GM12875 (cell line): ENCODE results near the gene BACE1-AS.

Experiments used
- H3K4me3 ChIP-seq: one replicate; pipeline ENCODE4 v1.5.1; 2011; ENCODE audit warnings: low read depth, low read length, control low read depth
- TF ChIP-seq, protein P1 (sequence below): IDR thresholded peaks from 2 replicates; pipeline ENCODE4 v1.5.1; 2011; ENCODE audit warnings: low read depth, mild to moderate bottlenecking, control low read depth, inconsistent platforms, low read length, moderate library complexity, borderline replicate concordance; ENCODE audit not compliant: insufficient read depth

The BACE1-AS gene

DNA sequence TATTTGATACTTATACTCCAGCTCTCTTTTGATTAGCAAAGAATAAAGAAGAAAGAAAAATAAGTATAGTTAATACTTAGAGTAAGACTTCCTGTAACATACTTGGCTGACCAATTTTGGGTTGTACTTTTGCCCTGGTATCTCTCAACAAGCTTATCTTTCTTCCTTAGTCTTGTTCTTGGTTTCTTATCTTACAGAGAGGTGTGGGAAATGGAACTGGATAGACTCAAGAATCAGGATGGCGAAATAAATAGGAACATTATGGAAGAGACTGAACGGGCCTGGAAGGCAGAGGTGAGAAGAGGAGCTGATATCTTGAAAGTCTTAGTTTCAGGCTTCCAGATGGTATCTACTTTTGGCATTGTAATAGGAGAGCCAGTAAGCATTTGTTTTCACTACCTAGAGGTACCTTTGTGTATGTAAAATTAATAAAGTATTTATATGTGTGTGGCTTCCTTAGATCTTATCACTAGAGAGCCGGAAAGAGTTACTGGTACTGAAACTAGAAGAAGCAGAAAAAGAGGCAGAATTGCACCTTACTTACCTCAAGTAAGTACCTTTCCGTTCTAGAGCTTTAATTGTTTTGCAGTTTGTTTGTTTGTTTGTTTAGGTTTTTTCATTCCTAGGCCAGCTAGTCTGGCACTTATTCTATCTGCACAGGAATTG, 11.3 kb upstream of the BACE1-AS start:
- TF ChIP-seq, protein P1, sequence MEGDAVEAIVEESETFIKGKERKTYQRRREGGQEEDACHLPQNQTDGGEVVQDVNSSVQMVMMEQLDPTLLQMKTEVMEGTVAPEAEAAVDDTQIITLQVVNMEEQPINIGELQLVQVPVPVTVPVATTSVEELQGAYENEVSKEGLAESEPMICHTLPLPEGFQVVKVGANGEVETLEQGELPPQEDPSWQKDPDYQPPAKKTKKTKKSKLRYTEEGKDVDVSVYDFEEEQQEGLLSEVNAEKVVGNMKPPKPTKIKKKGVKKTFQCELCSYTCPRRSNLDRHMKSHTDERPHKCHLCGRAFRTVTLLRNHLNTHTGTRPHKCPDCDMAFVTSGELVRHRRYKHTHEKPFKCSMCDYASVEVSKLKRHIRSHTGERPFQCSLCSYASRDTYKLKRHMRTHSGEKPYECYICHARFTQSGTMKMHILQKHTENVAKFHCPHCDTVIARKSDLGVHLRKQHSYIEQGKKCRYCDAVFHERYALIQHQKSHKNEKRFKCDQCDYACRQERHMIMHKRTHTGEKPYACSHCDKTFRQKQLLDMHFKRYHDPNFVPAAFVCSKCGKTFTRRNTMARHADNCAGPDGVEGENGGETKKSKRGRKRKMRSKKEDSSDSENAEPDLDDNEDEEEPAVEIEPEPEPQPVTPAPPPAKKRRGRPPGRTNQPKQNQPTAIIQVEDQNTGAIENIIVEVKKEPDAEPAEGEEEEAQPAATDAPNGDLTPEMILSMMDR: no peak

DNA sequence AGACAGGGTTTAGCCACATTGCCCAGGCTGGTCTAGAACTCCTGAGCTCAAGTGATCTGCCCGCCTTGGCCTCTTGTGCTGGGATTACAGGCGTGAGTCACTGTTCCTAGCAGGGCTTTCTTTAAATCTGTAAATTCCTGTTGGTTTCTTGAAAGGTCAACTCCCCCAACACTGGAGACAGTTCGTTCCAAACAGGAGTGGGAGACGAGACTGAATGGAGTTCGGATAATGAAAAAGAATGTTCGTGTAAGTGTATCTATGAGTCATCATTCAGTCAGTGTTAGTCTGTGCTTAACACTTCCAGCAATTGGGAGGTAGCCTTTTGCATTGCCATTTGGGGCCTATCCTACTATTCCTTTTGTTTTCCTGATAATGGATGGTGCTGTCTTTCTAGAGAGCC, 10.0 kb upstream of the BACE1-AS start:
- no peak overlapping the region for H3K4me3 ChIP-seq
- TF ChIP-seq, protein P1: no peak

More for the DNA sequence above, 11.3 kb upstream of the BACE1-AS start:
- H3K4me3 ChIP-seq: no peak overlapping the region

DNA sequence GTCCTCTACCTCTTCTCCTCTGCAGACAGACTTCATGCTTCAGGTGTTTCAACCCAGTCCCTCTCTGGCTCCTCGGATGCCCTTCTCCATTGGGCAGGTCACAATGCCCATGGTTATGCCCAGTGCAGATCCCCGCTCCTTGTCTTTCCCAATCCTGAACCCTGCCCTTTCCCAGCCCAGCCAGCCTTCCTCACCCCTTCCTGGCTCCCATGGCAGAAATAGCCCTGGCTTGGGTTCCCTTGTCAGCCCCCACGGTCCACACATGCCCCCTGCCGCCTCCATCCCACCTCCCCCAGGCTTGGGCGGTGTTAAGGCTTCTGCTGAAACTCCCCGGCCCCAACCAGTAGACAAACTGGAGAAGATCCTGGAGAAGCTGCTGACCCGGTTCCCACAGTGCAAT, 9.3 kb upstream of the BACE1-AS start:
- TF ChIP-seq, protein P1: no peak
- no peak overlapping the region for H3K4me3 ChIP-seq

DNA sequence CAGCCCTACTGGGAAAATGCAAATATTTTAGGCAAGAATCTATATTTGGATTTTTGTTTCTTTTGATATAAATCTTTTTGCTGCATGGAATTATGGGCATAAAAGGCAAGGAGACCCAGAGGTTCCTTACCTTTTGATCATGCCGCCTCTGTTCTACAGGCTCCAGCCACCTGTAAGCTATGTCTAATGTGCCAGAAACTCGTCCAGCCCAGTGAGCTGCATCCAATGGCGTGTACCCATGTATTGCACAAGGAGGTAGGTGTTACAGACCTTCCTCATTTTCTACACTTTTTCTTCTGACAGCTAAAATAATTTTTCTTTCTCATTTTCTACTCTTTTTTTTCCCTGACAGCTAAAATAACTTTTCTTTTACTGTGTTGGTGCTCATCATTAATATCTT, 8.2 kb upstream of the BACE1-AS start:
- TF ChIP-seq, protein P1: no peak

DNA sequence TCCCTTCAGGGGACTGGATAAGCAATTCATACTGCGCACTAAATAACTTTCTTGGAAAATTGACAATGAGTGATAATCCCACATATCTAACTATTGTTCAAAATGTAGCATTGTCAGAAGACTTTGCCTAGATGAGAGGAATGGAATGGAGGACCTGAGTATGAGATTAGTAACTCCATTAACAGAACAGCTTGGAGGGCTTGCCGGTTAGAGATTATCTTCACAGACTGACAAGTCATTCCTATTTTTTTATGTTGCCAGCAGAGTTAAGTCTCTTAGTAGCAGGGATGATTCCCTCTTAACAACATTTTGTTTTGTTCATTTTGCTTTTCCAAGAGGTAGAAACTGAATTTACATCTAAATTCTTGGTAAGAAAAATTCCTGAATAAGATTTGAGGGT, 7.1 kb upstream of the BACE1-AS start:
- TF ChIP-seq, protein P1: no peak

More for the DNA sequence above, 8.2 kb upstream of the BACE1-AS start:
- no peak overlapping the region for H3K4me3 ChIP-seq

DNA sequence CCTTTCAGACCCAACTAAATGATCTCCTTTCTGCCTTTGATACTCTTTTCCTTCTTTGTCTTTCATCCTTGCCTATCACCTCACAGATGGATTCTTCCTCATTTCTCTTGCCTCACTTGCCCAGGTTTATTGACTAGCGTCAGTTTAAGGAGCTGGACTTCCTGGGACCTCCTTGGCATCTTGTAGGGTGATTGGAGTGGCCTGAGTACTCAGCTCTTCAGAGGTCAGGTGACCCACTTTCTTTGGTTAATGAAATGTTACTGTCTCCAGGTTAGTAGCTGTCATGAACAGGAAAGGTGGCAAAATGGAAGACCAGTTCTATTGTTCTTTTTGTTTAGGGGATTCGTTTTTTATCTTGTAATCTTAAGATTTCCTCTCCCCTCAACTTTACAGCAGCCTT, 4.6 kb upstream of the BACE1-AS start:
- TF ChIP-seq, protein P1: no peak
- no peak overlapping the region for H3K4me3 ChIP-seq

More for the DNA sequence above, 7.1 kb upstream of the BACE1-AS start:
- H3K4me3 ChIP-seq: no peak overlapping the region

DNA sequence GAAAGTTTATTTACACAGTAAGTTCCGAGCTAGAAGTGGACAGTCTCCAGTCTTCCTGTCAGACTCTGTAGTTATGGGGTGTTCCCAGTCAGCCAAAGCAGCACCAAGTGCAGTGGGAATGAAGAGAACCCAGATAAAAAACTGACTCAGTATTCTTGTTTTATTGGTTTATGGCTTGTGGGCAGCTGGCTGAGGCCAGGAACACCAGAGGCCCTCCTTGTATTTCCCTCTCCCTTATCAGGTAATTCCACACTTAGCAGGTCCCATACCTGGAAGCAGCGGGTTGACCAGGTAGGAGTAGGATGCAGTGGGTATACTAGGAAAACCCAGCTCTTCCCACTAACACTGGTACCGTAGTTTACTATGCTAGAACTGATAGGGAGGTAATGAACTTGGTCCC, 3.5 kb upstream of the BACE1-AS start:
- no peak overlapping the region for H3K4me3 ChIP-seq
- TF ChIP-seq, protein P1: no peak
